Gastroesophageal sphincter (tissue), 4 donors: ENCODE results near the gene PXDN. TPM values are rescaled to one million over a fixed set of nuclear protein-coding genes. Genes with fewer than 3 reads are reported as not detected.

ENCODE experiments used
- ATAC-seq: fragments of 150-250 bp; one replicate; pipeline ENCODE4 v1.9.1; 2016; ENCODE audit warnings: mild to moderate bottlenecking, moderate library complexity
- H3K27ac ChIP-seq, 4 donors: fragments of 200-600 bp; sonication (generic) in 3 of 4; 1 replicate in 3 of 4; 2 replicates in 1 of 4; pipeline ENCODE4 v1.5.1; 2016 to 2019
- H3K27me3 ChIP-seq: fragments of 200-600 bp; sonication (generic); one replicate; pipeline ENCODE4 v1.5.1; 2019
- H3K36me3 ChIP-seq, 2 donors: fragments of 200-600 bp; sonication (generic); one replicate each; pipeline ENCODE4 v1.5.1; 2019; ENCODE audit warnings: control low read depth in 1 of 2
- H3K4me1 ChIP-seq, 3 donors: fragments of 200-600 bp; sonication (generic); 1 replicate in 2 of 3; 2 replicates in 1 of 3; pipeline ENCODE4 v1.5.1; 2016 to 2019; ENCODE audit warnings: control low read depth in 2 of 3
- H3K4me3 ChIP-seq, 2 donors: fragments of 200-600 bp; sonication (generic); one replicate each; pipeline ENCODE4 v1.5.1; 2019; ENCODE audit warnings: mild to moderate bottlenecking in 1 of 2, moderate library complexity in 1 of 2
- H3K9me3 ChIP-seq, 3 donors: fragments of 200-600 bp; sonication (generic); one replicate each; pipeline ENCODE4 v1.5.1; 2017 to 2019; ENCODE audit warnings: control low read depth in 2 of 3
- EP300 ChIP-seq: sonication (generic); formaldehyde crosslinking; IDR thresholded peaks from one replicate; pipeline ENCODE4 v1.6.1; 2017; ENCODE audit warnings: antibody characterized with exemption, mild to moderate bottlenecking
- POLR2A ChIP-seq, 2 donors: fragments of 450-650 bp; IDR thresholded peaks; one replicate each; pipeline ENCODE4 v1.6.1; 2017; ENCODE audit warnings: antibody characterized with exemption in 2 of 2, mild to moderate bottlenecking in 2 of 2, moderate library complexity in 1 of 2
- POLR2AphosphoS5 ChIP-seq: sonication (generic); formaldehyde crosslinking; IDR thresholded peaks from one replicate; pipeline ENCODE4 v1.6.1; 2017; ENCODE audit warnings: antibody characterized with exemption
- WGBS, 2 donors: methylation state at CpG; one replicate each; pipeline ENCODE4 v1.1.5; 2018; ENCODE audit warnings: low coverage in 1 of 2; 5-methylcytosine and 5-hydroxymethylcytosine counted together
- total RNA-seq, 4 donors: library from RNA; depleted of rRNA; stranded (reverse); fragments of >200 nt; gene quantifications; one replicate each; pipeline ENCODE4 v1.1.0, GENCODE V29; 2016
- TF ChIP-seq, protein P1 (sequence below), 4 experiments: fragments of 200-600 bp in 2 of 4; fragments of 450-650 bp in 2 of 4; sonication (generic) in 1 of 4; IDR thresholded peaks; one replicate each; pipeline ENCODE4 v1.5.1; 2017 to 2019; ENCODE audit warnings: antibody characterized with exemption in 4 of 4, mild to moderate bottlenecking in 2 of 4, moderate library complexity in 2 of 4

Gene PXDN
- total RNA-seq, 4 donors from 2014 or later: 19.9 to 95.9 (median 60.9) TPM

- ATAC-seq: no peak
- peak overlapping the region in 3 of 4 donors; percentile 49 to 73 (median 70) for H3K27ac ChIP-seq
- TF ChIP-seq POLR2AphosphoS5: no peak
- TF ChIP-seq, protein P1, sequence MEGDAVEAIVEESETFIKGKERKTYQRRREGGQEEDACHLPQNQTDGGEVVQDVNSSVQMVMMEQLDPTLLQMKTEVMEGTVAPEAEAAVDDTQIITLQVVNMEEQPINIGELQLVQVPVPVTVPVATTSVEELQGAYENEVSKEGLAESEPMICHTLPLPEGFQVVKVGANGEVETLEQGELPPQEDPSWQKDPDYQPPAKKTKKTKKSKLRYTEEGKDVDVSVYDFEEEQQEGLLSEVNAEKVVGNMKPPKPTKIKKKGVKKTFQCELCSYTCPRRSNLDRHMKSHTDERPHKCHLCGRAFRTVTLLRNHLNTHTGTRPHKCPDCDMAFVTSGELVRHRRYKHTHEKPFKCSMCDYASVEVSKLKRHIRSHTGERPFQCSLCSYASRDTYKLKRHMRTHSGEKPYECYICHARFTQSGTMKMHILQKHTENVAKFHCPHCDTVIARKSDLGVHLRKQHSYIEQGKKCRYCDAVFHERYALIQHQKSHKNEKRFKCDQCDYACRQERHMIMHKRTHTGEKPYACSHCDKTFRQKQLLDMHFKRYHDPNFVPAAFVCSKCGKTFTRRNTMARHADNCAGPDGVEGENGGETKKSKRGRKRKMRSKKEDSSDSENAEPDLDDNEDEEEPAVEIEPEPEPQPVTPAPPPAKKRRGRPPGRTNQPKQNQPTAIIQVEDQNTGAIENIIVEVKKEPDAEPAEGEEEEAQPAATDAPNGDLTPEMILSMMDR (IDR thresholded peaks at IDR 0.05): no peak
- TF ChIP-seq EP300: no peak
- no peak for TF ChIP-seq POLR2A (IDR thresholded peaks at IDR 0.05)
- H3K27me3 ChIP-seq: no peaks in the 10 kb centered on the region
- no peaks in the 10 kb centered on the region for H3K9me3 ChIP-seq
- peaks cover 0 to 22% (median 0%) of the 10 kb centered on the region in 3 donors for H3K4me1 ChIP-seq
- no peaks in the 10 kb centered on the region for H3K36me3 ChIP-seq
- no peak overlapping the region for H3K4me3 ChIP-seq
- WGBS, 2 donors: 29 to 45% methylated on average over 6 of the region's 6 CpGs
Observed at GRCh38 chr2:1791006-1791605, 46.8 kb upstream of the PXDN start.

DNA sequence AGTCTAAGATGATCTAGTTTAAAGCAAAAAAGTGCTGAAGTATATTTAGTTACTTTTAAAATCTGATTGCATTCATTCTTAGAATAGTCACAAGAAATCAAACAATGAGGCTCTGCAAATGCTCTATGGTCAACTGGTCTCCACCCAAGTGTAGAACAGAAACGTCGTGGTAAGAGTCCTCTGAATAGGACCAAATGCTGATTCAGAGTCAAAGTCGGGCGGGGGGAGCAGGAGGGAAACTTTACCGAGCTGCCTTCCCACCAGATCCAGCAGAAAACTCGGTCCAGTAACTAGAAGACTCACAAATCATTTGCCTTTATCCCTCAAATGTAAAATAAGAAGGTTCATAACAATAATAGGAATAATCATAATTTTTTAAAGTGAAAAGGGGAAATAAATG, 46.2 kb upstream of the PXDN start:
- no peak overlapping the region for H3K4me3 ChIP-seq
- no peak overlapping the region for H3K27ac ChIP-seq
- 30 to 53% methylated on average over 6 of the region's 6 CpGs for WGBS, 2 donors
- no peaks in the 10 kb centered on the region for H3K27me3 ChIP-seq
- ATAC-seq: no peak
- no peaks in the 10 kb centered on the region for H3K36me3 ChIP-seq
- no peak for TF ChIP-seq POLR2A (IDR thresholded peaks at IDR 0.05)
- TF ChIP-seq, protein P1 (IDR thresholded peaks at IDR 0.05): no peak
- TF ChIP-seq POLR2AphosphoS5: no peak
- TF ChIP-seq EP300: no peak
- no peaks in the 10 kb centered on the region for H3K9me3 ChIP-seq
- peaks cover 0 to 22% (median 0%) of the 10 kb centered on the region in 3 donors for H3K4me1 ChIP-seq

- ATAC-seq: no peak
- Histone ChIP-seq H3K27me3 (no peaks in the 10 kb centered on the region), H3K9me3 (no peaks in the 10 kb centered on the region), H3K27ac (no peak overlapping the region), H3K36me3 (no peaks in the 10 kb centered on the region), H3K4me1 (peaks cover 0 to 22% (median 0%) of the 10 kb centered on the region in 3 donors), H3K4me3 (no peak overlapping the region)
- WGBS, 2 donors: 89 to 93% methylated on average over 10 to 11 of the region's 11 CpGs
- TF ChIP-seq POLR2A (IDR thresholded peaks at IDR 0.05): no peak
Observed at GRCh38 chr2:1789610-1790009, 45.3 kb upstream of the PXDN start.

- no peak overlapping the region for H3K4me3 ChIP-seq
- no peaks in the 10 kb centered on the region for H3K36me3 ChIP-seq
- no peak for ATAC-seq
- peaks cover 0 to 22% (median 0%) of the 10 kb centered on the region in 3 donors for H3K4me1 ChIP-seq
- H3K27me3 ChIP-seq: no peaks in the 10 kb centered on the region
- H3K27ac ChIP-seq: no peak overlapping the region
- no peaks in the 10 kb centered on the region for H3K9me3 ChIP-seq
- WGBS, 2 donors: 95 to 100% methylated on average over 3 to 9 of the region's 18 CpGs
- no peak for TF ChIP-seq POLR2AphosphoS5
- TF ChIP-seq, protein P1 (IDR thresholded peaks at IDR 0.05): no peak
- TF ChIP-seq POLR2A (IDR thresholded peaks at IDR 0.05): no peak
- TF ChIP-seq EP300: no peak
Observed at GRCh38 chr2:1788478-1788959, 44.2 kb upstream of the PXDN start.

DNA sequence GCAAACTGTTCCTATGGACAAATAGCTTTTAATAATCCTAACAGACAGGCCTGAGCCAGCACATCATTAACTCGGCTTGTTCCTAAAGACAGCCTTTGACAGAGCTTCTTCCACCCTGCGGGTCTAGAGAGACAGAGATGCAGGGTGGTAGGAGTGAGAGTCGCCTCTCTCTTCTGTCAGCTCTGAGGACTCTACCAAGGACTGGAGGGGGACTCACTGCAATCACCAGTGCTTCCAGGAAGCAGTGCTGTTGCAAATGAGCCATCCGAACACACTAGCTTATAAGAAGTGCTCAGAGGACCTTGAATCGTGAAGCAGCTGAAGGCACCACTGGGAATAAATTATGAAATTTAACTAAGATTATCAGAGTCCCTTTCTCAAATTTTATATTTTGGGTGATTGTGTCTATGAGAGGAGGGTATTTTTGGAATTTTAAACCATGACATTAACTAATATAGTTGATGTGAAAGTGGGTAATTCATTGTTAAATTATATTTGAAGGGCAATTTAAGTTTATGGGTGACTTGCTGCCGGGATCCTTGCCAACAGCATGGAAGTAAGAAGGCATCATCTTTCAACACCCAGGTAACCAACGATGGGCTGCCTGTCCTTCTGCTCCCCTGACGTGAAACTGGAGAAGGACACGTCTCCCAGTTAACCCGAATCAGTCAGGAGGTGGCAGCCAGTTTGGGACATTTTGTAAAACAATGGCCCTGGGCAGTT, 43.6 kb upstream of the PXDN start:
- H3K36me3 ChIP-seq: no peaks in the 10 kb centered on the region
- no peak for ATAC-seq
- no peaks in the 10 kb centered on the region for H3K9me3 ChIP-seq
- H3K27me3 ChIP-seq: no peaks in the 10 kb centered on the region
- TF ChIP-seq POLR2A (IDR thresholded peaks at IDR 0.05) (no peak), POLR2AphosphoS5 (no peak), EP300 (no peak)
- TF ChIP-seq, protein P1 (IDR thresholded peaks at IDR 0.05): no peak
- no peak overlapping the region for H3K27ac ChIP-seq
- no peak overlapping the region for H3K4me3 ChIP-seq
- peaks cover 0 to 21% (median 0%) of the 10 kb centered on the region in 3 donors for H3K4me1 ChIP-seq
- WGBS, 2 donors: 84 to 88% methylated on average over 6 of the region's 10 CpGs
